PC-3 (cell line): ENCODE results near the gene CSF2.

Experiments
- EZH2 ChIP-seq: fragments of 300-600 bp; sonication (generic); IDR thresholded peaks from one replicate; pipeline ENCODE4 v1.6.1; 2017; ENCODE audit warnings: antibody characterized with exemption, mild to moderate bottlenecking, low read length; ENCODE audit not compliant: unreplicated experiment
- TF ChIP-seq, protein P1 (sequence below): fragments of 300-600 bp; sonication (generic); conservative IDR thresholded peaks from 2 replicates; pipeline ENCODE4 v1.5.1; 2017; ENCODE audit warnings: antibody characterized with exemption, low read depth, mild to moderate bottlenecking, low read length

DNA sequence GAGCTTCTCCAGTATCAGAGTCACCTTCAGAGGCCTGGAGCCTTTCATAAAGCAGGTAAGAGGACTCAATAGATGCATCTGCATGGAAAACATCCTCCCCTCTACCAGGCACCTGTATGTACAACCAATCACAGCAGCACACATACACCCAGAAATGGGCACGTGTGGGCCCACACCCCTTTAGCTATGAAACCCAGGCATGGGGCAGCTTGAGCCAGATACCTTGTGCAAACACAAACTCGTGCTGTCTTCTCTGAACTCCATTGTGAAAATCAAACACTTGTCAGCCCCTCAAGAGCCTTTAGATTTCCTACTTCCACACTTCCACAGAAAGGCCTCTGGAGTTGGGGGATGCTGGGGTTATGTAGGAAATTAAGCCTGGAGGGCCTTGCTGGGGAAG, 1.1 kb upstream of the CSF2 start:
- TF ChIP-seq, protein P1, sequence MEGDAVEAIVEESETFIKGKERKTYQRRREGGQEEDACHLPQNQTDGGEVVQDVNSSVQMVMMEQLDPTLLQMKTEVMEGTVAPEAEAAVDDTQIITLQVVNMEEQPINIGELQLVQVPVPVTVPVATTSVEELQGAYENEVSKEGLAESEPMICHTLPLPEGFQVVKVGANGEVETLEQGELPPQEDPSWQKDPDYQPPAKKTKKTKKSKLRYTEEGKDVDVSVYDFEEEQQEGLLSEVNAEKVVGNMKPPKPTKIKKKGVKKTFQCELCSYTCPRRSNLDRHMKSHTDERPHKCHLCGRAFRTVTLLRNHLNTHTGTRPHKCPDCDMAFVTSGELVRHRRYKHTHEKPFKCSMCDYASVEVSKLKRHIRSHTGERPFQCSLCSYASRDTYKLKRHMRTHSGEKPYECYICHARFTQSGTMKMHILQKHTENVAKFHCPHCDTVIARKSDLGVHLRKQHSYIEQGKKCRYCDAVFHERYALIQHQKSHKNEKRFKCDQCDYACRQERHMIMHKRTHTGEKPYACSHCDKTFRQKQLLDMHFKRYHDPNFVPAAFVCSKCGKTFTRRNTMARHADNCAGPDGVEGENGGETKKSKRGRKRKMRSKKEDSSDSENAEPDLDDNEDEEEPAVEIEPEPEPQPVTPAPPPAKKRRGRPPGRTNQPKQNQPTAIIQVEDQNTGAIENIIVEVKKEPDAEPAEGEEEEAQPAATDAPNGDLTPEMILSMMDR = no peak
- no peak for TF ChIP-seq EZH2
